Stomach smooth muscle (tissue), 2 donors: ENCODE data around the gene TAX1BP1.

Experiments used
- H3K27ac ChIP-seq: one replicate; pipeline ENCODE4 v1.7.0; 2013; ENCODE audit warnings: mild to moderate bottlenecking, low read length, inconsistent platforms
- H3K27me3 ChIP-seq, 2 donors: one replicate each; pipeline ENCODE4 v1.7.0; 2013; ENCODE audit warnings: low read length in 2 of 2; ENCODE audit not compliant: insufficient read depth in 2 of 2, control insufficient read depth in 1 of 2
- H3K36me3 ChIP-seq, 2 donors: one replicate each; pipeline ENCODE4 v1.7.0; 2013; ENCODE audit warnings: low read length in 2 of 2; ENCODE audit not compliant: control insufficient read depth in 2 of 2, insufficient read depth in 2 of 2
- H3K4me1 ChIP-seq: one replicate; pipeline ENCODE4 v1.7.0; 2013; ENCODE audit warnings: low read length; ENCODE audit not compliant: control insufficient read depth, insufficient read depth
- H3K4me3 ChIP-seq, 2 donors: one replicate each; pipeline ENCODE4 v1.7.0; 2013; ENCODE audit warnings: low read length in 2 of 2
- H3K9ac ChIP-seq, 2 donors: one replicate each; pipeline ENCODE4 v1.7.0; 2013; ENCODE audit warnings: low read length in 2 of 2, mild to moderate bottlenecking in 1 of 2
- H3K9me3 ChIP-seq, 2 donors: one replicate each; pipeline ENCODE4 v1.7.0; 2013; ENCODE audit warnings: low read length in 2 of 2; ENCODE audit not compliant: control insufficient read depth in 2 of 2
- donor health status: healthy.
- donor health status: Pancreatic carcinoma.

The TAX1BP1 gene

DNA sequence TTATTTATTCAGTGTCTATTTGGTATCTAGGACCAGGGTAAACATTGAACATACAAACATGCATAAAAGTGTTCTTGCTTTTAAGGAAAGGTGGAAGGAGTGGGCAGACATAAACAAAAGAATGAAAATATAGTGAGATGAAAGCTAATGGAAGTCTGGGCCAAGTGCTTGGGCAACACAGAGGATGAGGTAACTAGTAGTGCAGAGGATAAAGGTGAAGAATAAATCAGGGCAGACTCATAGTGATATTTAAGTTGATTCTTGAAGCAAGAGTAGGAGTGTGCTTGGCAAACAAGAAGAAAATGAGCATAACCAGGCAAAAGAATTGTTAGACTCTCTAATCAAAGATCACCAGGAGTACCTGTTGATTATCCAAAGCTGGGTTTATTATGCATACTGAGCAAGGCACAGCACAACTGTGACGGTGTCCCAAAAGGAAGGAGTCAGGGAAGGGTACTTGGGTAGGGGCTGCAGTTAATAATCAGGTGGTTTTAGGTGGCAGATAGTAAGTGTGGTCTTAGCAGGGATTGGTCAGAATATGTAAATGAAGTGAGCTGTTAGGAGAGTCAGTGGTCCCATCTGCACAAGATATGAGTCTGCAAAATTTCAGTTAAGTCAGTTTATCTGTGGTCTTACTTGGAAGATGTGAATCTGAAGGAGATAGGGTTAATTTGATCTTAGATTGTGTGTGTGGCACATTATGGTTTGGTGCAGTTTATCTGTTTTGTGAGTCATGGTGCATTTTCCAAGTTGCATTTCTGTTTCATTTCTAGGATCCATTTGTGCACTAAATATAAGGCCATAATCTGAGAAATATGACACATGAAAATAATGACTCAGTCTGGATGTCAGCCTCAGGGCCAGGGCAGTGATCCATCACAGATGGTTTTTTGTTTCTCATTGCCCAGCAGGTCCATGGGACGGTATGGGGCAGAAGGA is 30.6 kb upstream of the TAX1BP1 start:
- no peaks in the 10 kb centered on the region for H3K9me3 ChIP-seq
- H3K4me3 ChIP-seq, result no peak overlapping the region
- H3K36me3 ChIP-seq, result no peaks in the 10 kb centered on the region
- H3K27me3 ChIP-seq, result no peaks in the 10 kb centered on the region
- H3K27ac ChIP-seq, result no peak overlapping the region
- H3K4me1 ChIP-seq, result peaks cover 5% of the 10 kb centered on the region
- H3K9ac ChIP-seq, result no peak overlapping the region

- Histone ChIP-seq H3K9ac (no peak overlapping the region), H3K27me3 (no peaks in the 10 kb centered on the region), H3K4me3 (no peak overlapping the region), H3K4me1 (peaks cover 5% of the 10 kb centered on the region), H3K9me3 (no peaks in the 10 kb centered on the region), H3K27ac (no peak overlapping the region), H3K36me3 (no peaks in the 10 kb centered on the region)
Measured at GRCh38 chr7:27712217-27712616, 27.7 kb upstream of the TAX1BP1 start.

- no peak overlapping the region for H3K27ac ChIP-seq
- H3K27me3 ChIP-seq, result no peaks in the 10 kb centered on the region
- H3K9ac ChIP-seq, result no peak overlapping the region
- H3K9me3 ChIP-seq, result no peaks in the 10 kb centered on the region
- H3K4me1 ChIP-seq, result no peaks in the 10 kb centered on the region
- H3K4me3 ChIP-seq, result no peak overlapping the region
- no peaks in the 10 kb centered on the region for H3K36me3 ChIP-seq
Measured at GRCh38 chr7:27714831-27715444, 25.0 kb upstream of the TAX1BP1 start.

DNA sequence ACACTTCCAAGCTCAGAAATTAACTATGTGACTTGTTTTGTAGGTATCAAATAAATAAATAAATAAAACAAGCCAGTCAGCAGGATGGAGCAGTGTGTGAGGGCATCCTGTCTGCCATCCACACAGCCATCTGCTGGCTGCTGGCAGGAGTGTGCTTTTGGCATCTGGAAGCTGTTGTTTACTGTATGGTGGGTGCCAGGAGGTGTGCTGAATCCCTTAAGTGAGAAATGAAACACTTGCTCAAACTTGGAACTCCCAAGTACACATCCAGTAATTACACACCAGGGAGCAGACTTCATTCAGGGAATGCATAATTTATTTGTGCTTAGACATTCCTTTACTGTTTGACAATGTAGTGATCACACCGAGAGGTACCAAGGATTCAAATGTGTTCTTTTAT is 16.9 kb upstream of the TAX1BP1 start:
- H3K4me3 ChIP-seq, result no peak overlapping the region
- no peaks in the 10 kb centered on the region for H3K36me3 ChIP-seq
- H3K9me3 ChIP-seq, result no peaks in the 10 kb centered on the region
- no peak overlapping the region for H3K9ac ChIP-seq
- no peaks in the 10 kb centered on the region for H3K27me3 ChIP-seq
- H3K4me1 ChIP-seq, result no peaks in the 10 kb centered on the region
- no peak overlapping the region for H3K27ac ChIP-seq

GRCh38 chr7:27727058-27727457 is 12.9 kb upstream of the TAX1BP1 start:
- Histone ChIP-seq H3K4me3 (no peak overlapping the region), H3K9me3 (no peaks in the 10 kb centered on the region), H3K4me1 (no peaks in the 10 kb centered on the region), H3K36me3 (no peaks in the 10 kb centered on the region), H3K9ac (no peak overlapping the region), H3K27ac (no peak overlapping the region), H3K27me3 (no peaks in the 10 kb centered on the region)

DNA sequence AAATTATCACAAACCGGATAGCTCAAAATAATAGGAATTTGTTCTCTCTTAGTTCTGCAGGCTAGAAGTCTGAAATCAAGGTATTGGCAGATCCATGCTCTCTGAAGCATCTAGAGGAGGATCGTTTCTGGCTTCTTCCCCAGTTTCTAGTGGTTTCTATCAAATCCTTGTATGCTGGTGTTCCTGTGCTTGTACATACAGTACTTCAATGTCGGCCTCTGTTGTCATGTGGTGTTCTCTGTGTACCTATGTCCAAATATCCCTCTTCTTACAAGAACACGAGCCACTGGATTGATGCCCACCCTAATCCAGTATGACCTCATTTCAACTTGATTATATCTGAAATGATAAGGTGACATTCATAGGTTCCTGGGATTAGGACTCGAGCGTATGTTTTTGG is 9.8 kb upstream of the TAX1BP1 start:
- Histone ChIP-seq H3K9ac (no peak overlapping the region), H3K36me3 (no peaks in the 10 kb centered on the region), H3K9me3 (no peaks in the 10 kb centered on the region), H3K4me1 (no peaks in the 10 kb centered on the region), H3K4me3 (no peak overlapping the region), H3K27me3 (no peaks in the 10 kb centered on the region), H3K27ac (no peak overlapping the region)

- H3K9me3 ChIP-seq, result no peaks in the 10 kb centered on the region
- no peak overlapping the region for H3K27ac ChIP-seq
- no peaks in the 10 kb centered on the region for H3K27me3 ChIP-seq
- H3K9ac ChIP-seq, result no peak overlapping the region
- H3K4me3 ChIP-seq, result no peak overlapping the region
- no peaks in the 10 kb centered on the region for H3K36me3 ChIP-seq
- no peaks in the 10 kb centered on the region for H3K4me1 ChIP-seq
Measured at GRCh38 chr7:27734583-27734982, 5.4 kb upstream of the TAX1BP1 start.

DNA sequence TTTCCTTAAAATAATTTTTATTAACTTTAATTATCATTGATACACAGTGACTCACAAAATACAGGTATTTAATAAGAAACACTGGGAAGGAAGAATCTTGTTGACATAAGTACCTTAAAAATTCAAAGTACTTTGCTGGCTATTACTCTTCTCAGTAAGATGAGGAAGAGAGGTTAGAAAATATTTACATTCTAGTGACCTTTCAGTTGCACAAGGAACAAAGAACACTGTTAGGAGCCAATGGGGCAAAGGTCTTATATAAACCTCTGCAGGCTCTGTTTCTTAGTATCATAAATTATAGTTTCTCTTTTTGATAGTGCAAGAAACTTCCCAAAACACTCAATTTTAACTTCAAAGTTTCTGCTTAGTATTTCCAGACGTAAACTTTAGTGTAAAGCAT is 4.8 kb upstream of the TAX1BP1 start:
- no peaks in the 10 kb centered on the region for H3K9me3 ChIP-seq
- H3K4me3 ChIP-seq, result no peak overlapping the region
- no peaks in the 10 kb centered on the region for H3K27me3 ChIP-seq
- no peak overlapping the region for H3K9ac ChIP-seq
- H3K36me3 ChIP-seq, result no peaks in the 10 kb centered on the region
- H3K27ac ChIP-seq, result no peak overlapping the region
- H3K4me1 ChIP-seq, result no peaks in the 10 kb centered on the region

GRCh38 chr7:27735831-27736230 is 4.1 kb upstream of the TAX1BP1 start:
- no peaks in the 10 kb centered on the region for H3K4me1 ChIP-seq
- no peaks in the 10 kb centered on the region for H3K27me3 ChIP-seq
- no peaks in the 10 kb centered on the region for H3K36me3 ChIP-seq
- no peak overlapping the region for H3K27ac ChIP-seq
- H3K9ac ChIP-seq, result no peak overlapping the region
- no peaks in the 10 kb centered on the region for H3K9me3 ChIP-seq
- H3K4me3 ChIP-seq, result no peak overlapping the region

DNA sequence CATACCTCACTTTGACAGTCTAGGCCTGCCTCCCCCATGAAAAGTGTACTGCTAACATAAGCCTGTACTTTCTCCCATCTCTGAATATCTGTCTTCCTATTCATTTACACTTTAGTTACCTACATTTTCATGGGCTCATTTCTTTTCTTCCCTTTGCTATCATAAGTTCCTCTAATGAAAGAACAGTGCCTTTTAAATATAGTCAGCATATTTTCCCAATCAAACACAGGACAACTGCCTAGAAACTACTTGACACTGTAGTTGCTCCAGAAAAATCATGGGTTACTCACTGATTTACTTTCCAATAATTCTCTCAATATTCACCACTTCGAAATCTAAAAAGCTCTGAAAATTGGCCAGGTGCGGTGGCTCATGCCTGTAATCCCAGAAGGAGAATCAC is 2.8 kb upstream of the TAX1BP1 start:
- Histone ChIP-seq H3K36me3 (no peaks in the 10 kb centered on the region), H3K9me3 (no peaks in the 10 kb centered on the region), H3K4me3 (no peak overlapping the region), H3K27me3 (no peaks in the 10 kb centered on the region), H3K9ac (no peak overlapping the region), H3K4me1 (no peaks in the 10 kb centered on the region), H3K27ac (peak overlapping the region; percentile 6)

DNA sequence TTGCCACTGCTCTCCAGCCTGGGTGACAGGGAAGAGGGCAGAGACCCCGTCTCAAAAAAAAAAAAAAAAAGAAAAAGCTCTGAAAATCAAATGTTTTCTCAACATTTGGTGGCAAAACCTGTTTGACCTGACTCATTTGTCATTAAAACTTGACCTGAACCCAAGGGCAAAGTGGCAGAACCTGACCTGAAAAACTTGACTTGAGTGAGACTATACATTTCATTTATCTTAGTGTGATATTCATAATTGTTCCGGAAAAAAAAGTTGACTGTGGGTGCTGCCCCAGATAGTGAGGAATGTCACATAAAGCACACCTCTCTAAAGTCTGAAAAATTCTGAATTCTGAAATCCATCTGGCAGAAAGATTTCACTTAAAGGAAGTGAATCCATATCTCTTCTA is 2.3 kb upstream of the TAX1BP1 start:
- Histone ChIP-seq H3K27ac (peak overlapping the region; percentile 6), H3K27me3 (no peaks in the 10 kb centered on the region), H3K4me1 (no peaks in the 10 kb centered on the region), H3K4me3 (no peak overlapping the region), H3K9me3 (no peaks in the 10 kb centered on the region), H3K9ac (no peak overlapping the region), H3K36me3 (no peaks in the 10 kb centered on the region)
